H9 (cell line): ENCODE results near the gene MYO7B. TPM values are rescaled to one million over a fixed set of nuclear protein-coding genes. Genes with fewer than 3 reads are reported as not detected.

Experiments
- DNase-seq: peaks from one replicate; pipeline ENCODE4 v3.0.0-alpha.2; 2017
- H2AFZ ChIP-seq: one replicate; pipeline ENCODE4 v1.6.1; 2013; ENCODE audit warnings: mild to moderate bottlenecking, low read length, control low read depth, moderate library complexity
- H2AK5ac ChIP-seq: 2 replicates; pipeline ENCODE4 v1.6.1; 2013; ENCODE audit warnings: low read length, control low read depth, mixed read lengths; ENCODE audit not compliant: insufficient read length
- H2BK120ac ChIP-seq: one replicate; pipeline ENCODE4 v1.6.1; 2013; ENCODE audit warnings: low read depth, mild to moderate bottlenecking, low read length, control low read depth, inconsistent platforms; ENCODE audit not compliant: poor library complexity, severe bottlenecking
- H2BK12ac ChIP-seq: 2 replicates; pipeline ENCODE4 v1.6.1; 2013; ENCODE audit warnings: low read length, control low read depth, mixed read lengths, low read depth; ENCODE audit not compliant: insufficient read length
- H2BK15ac ChIP-seq: 2 replicates; pipeline ENCODE4 v1.6.1; 2013; ENCODE audit warnings: low read depth, low read length, control low read depth
- H2BK20ac ChIP-seq: one replicate; pipeline ENCODE4 v1.6.1; 2013; ENCODE audit warnings: low read depth, mild to moderate bottlenecking, low read length, control low read depth, inconsistent platforms; ENCODE audit not compliant: poor library complexity, severe bottlenecking
- H2BK5ac ChIP-seq: 2 replicates; pipeline ENCODE4 v1.6.1; 2013; ENCODE audit warnings: low read length, control low read depth, mixed read lengths; ENCODE audit not compliant: insufficient read length
- H3K14ac ChIP-seq: 2 replicates; pipeline ENCODE4 v1.6.1; 2013; ENCODE audit warnings: low read length, control low read depth; ENCODE audit not compliant: insufficient read depth
- H3K18ac ChIP-seq: 2 replicates; pipeline ENCODE4 v1.6.1; 2013; ENCODE audit warnings: low read depth, mild to moderate bottlenecking, mixed read lengths, low read length, control low read depth; ENCODE audit not compliant: insufficient read length
- H3K23ac ChIP-seq: 2 replicates; pipeline ENCODE4 v1.6.1; 2013; ENCODE audit warnings: low read length, control low read depth, mixed read lengths, low read depth; ENCODE audit not compliant: insufficient read length
- H3K23me2 ChIP-seq: 2 replicates; pipeline ENCODE4 v1.6.1; 2013; ENCODE audit warnings: low read depth, mild to moderate bottlenecking, mixed read lengths, low read length, control low read depth; ENCODE audit not compliant: insufficient read length, poor library complexity, severe bottlenecking
- H3K27ac ChIP-seq: 2 replicates; pipeline ENCODE4 v1.5.1; 2013; ENCODE audit warnings: low read length, control low read depth, mixed read lengths, low read depth; ENCODE audit not compliant: insufficient read length
- H3K27me3 ChIP-seq: 2 replicates; pipeline ENCODE4 v1.6.1; 2013; ENCODE audit warnings: low read length, control low read depth, inconsistent platforms; ENCODE audit not compliant: insufficient read depth
- H3K4ac ChIP-seq: 2 replicates; pipeline ENCODE4 v1.6.1; 2013; ENCODE audit warnings: low read depth, mild to moderate bottlenecking, control low read depth, inconsistent platforms, low read length, moderate library complexity
- H3K4me1 ChIP-seq: 2 replicates; pipeline ENCODE4 v1.6.1; 2013; ENCODE audit warnings: low read length, control low read depth, inconsistent platforms; ENCODE audit not compliant: insufficient read depth
- H3K4me2 ChIP-seq: 2 replicates; pipeline ENCODE4 v1.6.1; 2013; ENCODE audit warnings: low read length, control low read depth, mixed read lengths; ENCODE audit not compliant: insufficient read length, insufficient read depth
- H3K56ac ChIP-seq: 2 replicates; pipeline ENCODE4 v1.6.1; 2013; ENCODE audit warnings: low read depth, mild to moderate bottlenecking, mixed read lengths, low read length, control low read depth; ENCODE audit not compliant: insufficient read length
- H3K79me1 ChIP-seq: 2 replicates; pipeline ENCODE4 v1.6.1; 2013; ENCODE audit warnings: low read depth, mild to moderate bottlenecking, moderate library complexity, low read length, control low read depth, inconsistent platforms; ENCODE audit not compliant: insufficient read depth, poor library complexity, severe bottlenecking
- H3K79me2 ChIP-seq: 2 replicates; pipeline ENCODE4 v1.6.1; 2013; ENCODE audit warnings: low read length, control low read depth, inconsistent platforms; ENCODE audit not compliant: insufficient read depth
- H3K9ac ChIP-seq: 2 replicates; pipeline ENCODE4 v1.6.1; 2013; ENCODE audit warnings: low read length, control low read depth, mixed read lengths; ENCODE audit not compliant: insufficient read length; ENCODE audit errors: extremely low read depth
- H3K9me3 ChIP-seq: one replicate; pipeline ENCODE4 v1.6.1; 2013; ENCODE audit warnings: low read depth, low read length, inconsistent platforms; ENCODE audit not compliant: control insufficient read depth
- H3T11ph ChIP-seq: one replicate; pipeline ENCODE4 v1.6.1; 2013; ENCODE audit warnings: mild to moderate bottlenecking, low read length, control low read depth, inconsistent platforms
- H4K20me1 ChIP-seq: one replicate; pipeline ENCODE4 v1.6.1; 2013; ENCODE audit not compliant: control insufficient read depth, insufficient read length, insufficient read depth
- H4K5ac ChIP-seq: 2 replicates; pipeline ENCODE4 v1.6.1; 2013; ENCODE audit warnings: low read depth, mild to moderate bottlenecking, mixed read lengths, low read length, control low read depth; ENCODE audit not compliant: insufficient read length
- H4K8ac ChIP-seq: replicated peaks from 2 replicates; pipeline ENCODE4 v1.6.1; 2013; ENCODE audit warnings: low read length, control low read depth, mixed read lengths, low read depth; ENCODE audit not compliant: insufficient read length
- H4K91ac ChIP-seq: 2 replicates; pipeline ENCODE4 v1.6.1; 2013; ENCODE audit warnings: low read depth, mild to moderate bottlenecking, moderate library complexity, mixed read lengths, low read length, control low read depth; ENCODE audit not compliant: insufficient read length
- H3K27ac Mint-ChIP-seq, 3 experiments: 2 replicates in 2 of 3; 3 replicates in 1 of 3; pipeline ENCODE4 v1.8.0; 2020 to 2021; ENCODE audit warnings: mixed read lengths in 3 of 3, mild to moderate bottlenecking in 1 of 3, moderate library complexity in 1 of 3
- H3K27me3 Mint-ChIP-seq: 2 replicates; pipeline ENCODE4 v1.8.0; 2021; ENCODE audit warnings: low read depth, mild to moderate bottlenecking, moderate library complexity, mixed read lengths
- H3K36me3 Mint-ChIP-seq, 3 experiments: 2 replicates in 2 of 3; 3 replicates in 1 of 3; pipeline ENCODE4 v1.8.0; 2020 to 2021; ENCODE audit warnings: low read depth in 3 of 3, mixed read lengths in 3 of 3; ENCODE audit not compliant: insufficient read depth in 1 of 3
- H3K4me1 Mint-ChIP-seq, 2 experiments: 2 replicates each; pipeline ENCODE4 v1.8.0; 2020; ENCODE audit warnings: mixed read lengths in 2 of 2
- H3K4me3 Mint-ChIP-seq, 2 experiments: 2 replicates in 1 of 2; 3 replicates in 1 of 2; pipeline ENCODE4 v1.8.0; 2020 to 2021; ENCODE audit warnings: mild to moderate bottlenecking in 2 of 2, mixed read lengths in 2 of 2, moderate library complexity in 1 of 2
- H3K9me3 Mint-ChIP-seq, 2 experiments: 2 replicates in 1 of 2; 3 replicates in 1 of 2; pipeline ENCODE4 v1.8.0; 2020; ENCODE audit warnings: mild to moderate bottlenecking in 2 of 2, mixed read lengths in 2 of 2, moderate library complexity in 1 of 2
- CTCF ChIP-seq: fragments of 200-600 bp; sonication (generic); conservative IDR thresholded peaks from 3 replicates; pipeline ENCODE4 v1.8.0; 2021; ENCODE audit warnings: antibody characterized with exemption, mild to moderate bottlenecking
- WGBS: extraction: QIAGEN DNeasy Blood & Tissue Kit; methylation state at CpG from one replicate; pipeline ENCODE4 v1.1.7; 2013; ENCODE audit warnings: missing lambda C conversion rate, low lambda C conversion rate, mixed read lengths; ENCODE audit not compliant: insufficient read length; ENCODE audit errors: extremely low coverage; 5-methylcytosine and 5-hydroxymethylcytosine counted together
- total RNA-seq: library from RNA; stranded (reverse); gene quantifications from 2 replicates; pipeline ENCODE4 v1.2.1, GENCODE V29; 2021

Gene MYO7B
- total RNA-seq, 1 experiment from 2014 or later = not detected

- no peaks in the 10 kb centered on the region for H3K36me3 Mint-ChIP-seq
- no peaks in the 10 kb centered on the region for H3K4me1 ChIP-seq
- no peaks in the 10 kb centered on the region for H3K9me3 ChIP-seq
- no peak overlapping the region for H3K56ac ChIP-seq
- no peaks in the 10 kb centered on the region for H3K79me2 ChIP-seq
- no peak overlapping the region for H2AFZ ChIP-seq
- H4K5ac ChIP-seq = no peak overlapping the region
- no peak overlapping the region for H2BK20ac ChIP-seq
- no peak for TF ChIP-seq CTCF
- WGBS = no CpG with 5 or more reads among the region's 11 CpGs
- H3T11ph ChIP-seq = no peak overlapping the region
- no peak overlapping the region for H4K8ac ChIP-seq
- H3K18ac ChIP-seq = no peak overlapping the region
- peaks cover 12 to 13% of the 10 kb centered on the region in 2 experiments for H3K4me1 Mint-ChIP-seq
- H2BK12ac ChIP-seq = no peak overlapping the region
- H3K14ac ChIP-seq = no peak overlapping the region
- H3K4me2 ChIP-seq = no peak overlapping the region
- H3K4ac ChIP-seq = no peak overlapping the region
- no peak overlapping the region for H2AK5ac ChIP-seq
- no peak overlapping the region for H2BK15ac ChIP-seq
- no peak overlapping the region for H2BK5ac ChIP-seq
- H3K23ac ChIP-seq = no peak overlapping the region
- 0 out of 7 replicates have a peak overlapping the region, but pooled peaks of 1 of the 3 experiments have one; percentile 34 for H3K27ac Mint-ChIP-seq
- no peaks in the 10 kb centered on the region for H3K23me2 ChIP-seq
- H3K79me1 ChIP-seq = no peaks in the 10 kb centered on the region
- H4K20me1 ChIP-seq = no peaks in the 10 kb centered on the region
- H3K27me3 ChIP-seq = no peaks in the 10 kb centered on the region
- no peak overlapping the region for H4K91ac ChIP-seq
- H3K4me3 Mint-ChIP-seq = no peak overlapping the region
- no peak overlapping the region for H3K27ac ChIP-seq
- H3K27me3 Mint-ChIP-seq = peaks cover 4% of the 10 kb centered on the region
- peak; percentile 15 for DNase-seq
- no peaks in the 10 kb centered on the region; a peak in 1 of 5 replicates for H3K9me3 Mint-ChIP-seq
- no peak overlapping the region for H2BK120ac ChIP-seq
- H3K9ac ChIP-seq = no peak overlapping the region
Observed at GRCh38 chr2:127564429-127565260, 29.2 kb downstream of the MYO7B start.
